H1 (cell line): ENCODE measurements around the gene LMTK3. TPM values are rescaled to one million over a fixed set of nuclear protein-coding genes. Genes with fewer than 3 reads are reported as not detected.

Source experiments
- CTCF ChIA-PET: fragments of 300-600 bp; sonication (Branson Sonifier 250); formaldehyde crosslinking; loops from one replicate; lab custom pipeline; 2021; ENCODE audit not compliant: partially characterized antibody; lab: Charles Lee
- POLR2A ChIA-PET: fragments of 300-600 bp; sonication (Branson Sonifier 250); formaldehyde crosslinking; loops from one replicate; lab custom pipeline; 2021; ENCODE audit warnings: inconsistent platforms; ENCODE audit not compliant: partially characterized antibody; lab: Charles Lee
- DNase-seq, 2 experiments: peaks; one replicate each; pipeline versions ENCODE4 v3.0.0 to v3.0.0-alpha.2; 2010 to 2022; ENCODE audit warnings: low spot score in 2 of 2, low read depth in 1 of 2, mixed read lengths in 1 of 2
- FAIRE-seq: peaks from 2 replicates; lab custom pipeline; 2011; peaks lifted over from hg19 to GRCh38; lab: Jason Lieb, UNC
- H2AFZ ChIP-seq: 2 replicates; pipeline ENCODE4 v1.8.1; 2012; ENCODE audit warnings: low read length, inconsistent platforms
- H2AK5ac ChIP-seq: 2 replicates; pipeline ENCODE4 v1.6.1; 2013; ENCODE audit warnings: low read depth, low read length
- H2BK120ac ChIP-seq: replicated peaks from 2 replicates; pipeline ENCODE3; 2013; ENCODE audit warnings: low read depth, low read length, inconsistent platforms
- H2BK12ac ChIP-seq: 2 replicates; pipeline ENCODE4 v1.6.1; 2013; ENCODE audit warnings: low read depth, low read length
- H2BK15ac ChIP-seq: 2 replicates; pipeline ENCODE4 v1.6.1; 2013; ENCODE audit warnings: low read length
- H2BK20ac ChIP-seq: 2 replicates; pipeline ENCODE4 v1.6.1; 2013; ENCODE audit warnings: low read length
- H2BK5ac ChIP-seq: 2 replicates; pipeline ENCODE4 v1.6.1; 2013; ENCODE audit warnings: low read depth, low read length
- H3K14ac ChIP-seq: 2 replicates; pipeline ENCODE4 v1.6.1; 2013; ENCODE audit warnings: inconsistent platforms; ENCODE audit not compliant: insufficient read length
- H3K18ac ChIP-seq: 2 replicates; pipeline ENCODE4 v1.6.1; 2013; ENCODE audit warnings: low read length; ENCODE audit errors: extremely low read depth
- H3K23ac ChIP-seq: 2 replicates; pipeline ENCODE4 v1.6.1; 2013; ENCODE audit warnings: inconsistent platforms; ENCODE audit not compliant: insufficient read length
- H3K23me2 ChIP-seq: 2 replicates; pipeline ENCODE4 v1.6.1; 2013; ENCODE audit warnings: low read depth, low read length
- H3K27ac ChIP-seq: 2 replicates; pipeline ENCODE4 v1.6.1; 2011; ENCODE audit warnings: low read depth, low read length, inconsistent platforms
- H3K27me3 ChIP-seq, 4 experiments: replicated peaks in 1 of 4; 1 replicate in 1 of 4; 2 replicates in 3 of 4; pipeline versions ENCODE4 v1.6.1 to v1.8.1; 2011 to 2013; ENCODE audit warnings: low read length in 3 of 4, mild to moderate bottlenecking in 3 of 4, inconsistent platforms in 2 of 4, mixed read lengths in 2 of 4, moderate library complexity in 1 of 4; ENCODE audit not compliant: control insufficient read depth in 3 of 4, insufficient read depth in 3 of 4; ENCODE audit errors: extremely low read depth in 1 of 4
- H3K36me3 ChIP-seq, 4 experiments: 2 replicates each; pipeline versions ENCODE4 v1.6.1 to v1.8.1; 2011 to 2013; ENCODE audit warnings: mild to moderate bottlenecking in 4 of 4, low read length in 3 of 4, moderate library complexity in 2 of 4, control low read depth in 1 of 4, inconsistent platforms in 1 of 4; ENCODE audit not compliant: insufficient read depth in 4 of 4, control insufficient read depth in 2 of 4
- H3K4ac ChIP-seq: replicated peaks from 2 replicates; pipeline ENCODE3; 2013; ENCODE audit warnings: low read length, low read depth, mixed read lengths, inconsistent platforms; ENCODE audit not compliant: insufficient read length
- H3K4me1 ChIP-seq, 4 experiments: replicated peaks in 1 of 4; 1 replicate in 1 of 4; 2 replicates in 3 of 4; pipeline versions ENCODE4 v1.6.1 to v1.8.1; 2011 to 2013; ENCODE audit warnings: low read length in 3 of 4, inconsistent platforms in 2 of 4, mixed read lengths in 1 of 4; ENCODE audit not compliant: insufficient read depth in 4 of 4, control insufficient read depth in 3 of 4
- H3K4me2 ChIP-seq, 2 experiments: 2 replicates each; pipeline versions ENCODE4 v1.6.1 to v1.8.1; 2011 to 2013; ENCODE audit warnings: low read depth in 2 of 2, low read length in 2 of 2, control low read depth in 1 of 2, inconsistent platforms in 1 of 2, mild to moderate bottlenecking in 1 of 2; ENCODE audit not compliant: insufficient read depth in 1 of 2
- H3K4me3 ChIP-seq, 4 experiments: fragments of 200-600, 300-600 bp in 1 of 4; sonication (generic), shearing (Covaris generic), sonication (Bioruptor Twin) in 1 of 4; 2 replicates each; pipeline versions ENCODE4 v1.5.1 to v1.8.1; 2011 to 2016; ENCODE audit warnings: low read length in 4 of 4, low read depth in 3 of 4, control low read depth in 2 of 4, inconsistent platforms in 2 of 4, mild to moderate bottlenecking in 2 of 4, mixed read lengths in 1 of 4, moderate library complexity in 1 of 4; ENCODE audit not compliant: insufficient read depth in 2 of 4; ENCODE audit errors: extremely low read depth in 1 of 4
- H3K56ac ChIP-seq: replicated peaks from 2 replicates; pipeline ENCODE3; 2013; ENCODE audit warnings: low read depth, mild to moderate bottlenecking, mixed read lengths, low read length, inconsistent platforms; ENCODE audit not compliant: insufficient read length
- H3K79me1 ChIP-seq: 2 replicates; pipeline ENCODE4 v1.6.1; 2013; ENCODE audit warnings: low read depth, low read length, control low read depth
- H3K79me2 ChIP-seq, 2 experiments: 2 replicates each; pipeline versions ENCODE4 v1.6.1 to v1.8.1; 2012 to 2013; ENCODE audit warnings: low read length in 2 of 2, mild to moderate bottlenecking in 2 of 2, inconsistent platforms in 1 of 2; ENCODE audit not compliant: insufficient read depth in 2 of 2, control insufficient read depth in 1 of 2
- H3K9ac ChIP-seq, 4 experiments: replicated peaks in 1 of 4; 1 replicate in 1 of 4; 2 replicates in 3 of 4; pipeline versions ENCODE4 v1.6.1 to v1.8.1; 2011 to 2013; ENCODE audit warnings: low read depth in 3 of 4, low read length in 3 of 4, control low read depth in 2 of 4, mild to moderate bottlenecking in 2 of 4, moderate library complexity in 2 of 4, inconsistent platforms in 1 of 4; ENCODE audit errors: extremely low read depth in 1 of 4
- H3K9me3 ChIP-seq, 2 experiments: 2 replicates each; pipeline versions ENCODE4 v1.6.1 to v1.8.1; 2012 to 2013; ENCODE audit warnings: mild to moderate bottlenecking in 2 of 2, moderate library complexity in 2 of 2, control low read depth in 1 of 2, inconsistent platforms in 1 of 2, low read depth in 1 of 2, low read length in 1 of 2, mixed read lengths in 1 of 2; ENCODE audit not compliant: insufficient read depth in 2 of 2
- H4K20me1 ChIP-seq, 2 experiments: replicated peaks in 1 of 2; 2 replicates each; pipeline versions ENCODE3 to v1.8.1; 2011 to 2013; ENCODE audit warnings: inconsistent platforms in 2 of 2, low read length in 2 of 2, mild to moderate bottlenecking in 1 of 2; ENCODE audit not compliant: insufficient read depth in 2 of 2, control insufficient read depth in 1 of 2
- H4K5ac ChIP-seq: 2 replicates; pipeline ENCODE4 v1.6.1; 2013; ENCODE audit warnings: low read length, low read depth, mixed read lengths, inconsistent platforms; ENCODE audit not compliant: insufficient read length
- H4K8ac ChIP-seq: 2 replicates; pipeline ENCODE4 v1.8.0; 2013; ENCODE audit warnings: mild to moderate bottlenecking, moderate library complexity, low read length, inconsistent platforms; ENCODE audit not compliant: insufficient read depth; ENCODE audit errors: extremely low read depth
- H4K91ac ChIP-seq: replicated peaks from 2 replicates; pipeline ENCODE3; 2013; ENCODE audit warnings: low read length, mixed read lengths, inconsistent platforms; ENCODE audit not compliant: insufficient read length
- BCL11A ChIP-seq, 2 experiments: IDR thresholded peaks; one replicate each; pipeline ENCODE4 v1.6.1; 2011; ENCODE audit warnings: low read depth in 2 of 2, low read length in 2 of 2, mild to moderate bottlenecking in 2 of 2
- CBX5 ChIP-seq: fragments of 300-800, 300-1000 bp; sonication (generic); IDR thresholded peaks from 2 replicates; pipeline ENCODE4 v1.7.1; 2016; ENCODE audit warnings: antibody characterized with exemption, low read length, low read depth
- FOSL1 ChIP-seq: IDR thresholded peaks from 2 replicates; pipeline ENCODE4 v1.6.1; 2011; ENCODE audit warnings: mild to moderate bottlenecking, low read depth, low read length, moderate library complexity; ENCODE audit not compliant: insufficient read depth
- HDAC6 ChIP-seq: IDR thresholded peaks from one replicate; pipeline ENCODE4 v1.7.1; 2012; ENCODE audit warnings: low read depth, mild to moderate bottlenecking, inconsistent platforms, low read length, moderate library complexity
- RFX5 ChIP-seq: IDR thresholded peaks from 2 replicates; pipeline ENCODE4 v1.6.1; 2011; ENCODE audit warnings: low read depth, low read length, improper control_type of control experiment, borderline replicate concordance
- SP2 ChIP-seq: IDR thresholded peaks from 2 replicates; pipeline ENCODE4 v1.6.1; 2012; ENCODE audit warnings: mild to moderate bottlenecking, low read length, inconsistent platforms
- YY1 ChIP-seq: IDR thresholded peaks from 2 replicates; pipeline ENCODE4 v1.6.1; 2011; ENCODE audit warnings: low read depth, mild to moderate bottlenecking, low read length
- WGBS, 2 experiments: shearing (Covaris generic) in 1 of 2; methylation state at CpG; one replicate each; pipeline versions ENCODE4 v1.1.6 to v1.1.7; 2013 to 2015; ENCODE audit warnings: low lambda C conversion rate in 2 of 2, mixed read lengths in 2 of 2, inconsistent platforms in 1 of 2, low coverage in 1 of 2, missing lambda C conversion rate in 1 of 2; ENCODE audit not compliant: insufficient replicate concordance in 2 of 2, insufficient coverage in 1 of 2, insufficient read length in 1 of 2; ENCODE audit errors: extremely low coverage in 1 of 2, missing lambda C conversion rate in 1 of 2; 5-methylcytosine and 5-hydroxymethylcytosine counted together
- polyA plus RNA-seq, 7 experiments: library from polyadenylated mRNA; depleted of rRNA in 3 of 7; stranded (reverse) in 5 of 7; unstranded in 2 of 7; fragments of >200 nt in 5 of 7; fragments of 200-250 nt in 2 of 7; gene quantifications; 1 replicate in 5 of 7; 2 replicates in 1 of 7; 4 replicates in 1 of 7; pipeline versions ENCODE4 v1.2.1 to v1.2.3, GENCODE V29; 2011 to 2013; ENCODE audit warnings: missing spikeins in 2 of 7, mixed read lengths in 2 of 7
- total RNA-seq: library from RNA; stranded (reverse); fragmentation: NEBNext Ultra II Directional; extraction: Animal tissue kit (Norgen Biotek cat#: 25700); gene quantifications from 2 replicates; pipeline ENCODE4 v1.2.1, GENCODE V29; 2021

Gene LMTK3
- total and polyA plus RNA-seq, 2 of the 8 experiments (the other 6 are each of a cell fraction or from before 2014, with no cell fraction given) = 2.7 to 12.4 TPM

DNA sequence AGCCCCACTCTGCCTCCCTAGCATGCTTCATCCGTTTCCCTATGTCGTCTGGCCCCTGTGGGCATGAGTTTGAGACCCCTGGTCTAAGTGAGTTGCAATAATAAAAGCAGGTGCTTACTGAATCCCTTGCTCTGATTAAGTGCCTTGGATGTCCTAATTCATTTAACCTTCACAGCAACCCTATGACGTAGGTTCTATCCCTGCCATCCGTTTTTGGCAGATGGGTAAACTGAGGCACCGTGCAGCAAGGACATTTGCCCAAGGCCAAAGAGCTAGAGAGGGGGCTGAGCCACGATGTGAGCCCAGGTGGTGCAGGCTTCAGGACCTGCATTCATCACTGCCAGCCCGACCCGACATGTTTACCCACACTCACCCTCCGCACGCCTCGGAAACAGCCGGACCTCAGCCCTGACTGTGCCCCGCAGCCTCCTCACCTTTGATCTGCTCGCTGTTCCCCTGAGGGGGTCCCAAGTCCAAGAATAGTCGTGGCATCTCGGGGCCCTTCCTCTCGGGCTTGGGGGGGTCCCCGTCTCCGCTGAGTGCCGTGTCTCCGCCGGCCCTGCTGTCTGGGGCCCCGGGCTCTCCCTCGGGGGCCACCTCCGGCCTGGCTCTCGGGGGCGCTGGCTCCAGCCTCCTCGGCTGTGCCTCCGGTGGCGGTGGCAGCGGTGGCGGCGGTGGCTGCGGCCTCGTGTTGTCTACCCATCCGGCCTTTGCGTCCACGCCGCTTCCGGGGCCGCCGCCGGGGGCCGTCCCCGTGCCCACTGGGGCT is 14.5 kb downstream of the LMTK3 start:
- H3K36me3 ChIP-seq = no peaks in the 10 kb centered on the region; a peak in 1 of 8 replicates
- no peak overlapping the region for H3K9ac ChIP-seq
- peaks cover 0 to 3% of the 10 kb centered on the region in 2 experiments for H4K20me1 ChIP-seq
- H3K27me3 ChIP-seq = peaks cover 0 to 3% (median 0%) of the 10 kb centered on the region in 4 experiments; a peak in 2 of 7 replicates
- no peak overlapping the region for H3K18ac ChIP-seq
- H3K4ac ChIP-seq = no peak overlapping the region
- TF ChIP-seq BCL11A (IDR thresholded peaks at IDR 0.05; ENCODE audit: low read depth in 2 of 2, low read length in 2 of 2) (no peak), FOSL1 (no peak), HDAC6 (no peak), YY1 (no peak), RFX5 (no peak), SP2 (no peak), CBX5 (no peak)
- no peak overlapping the region for H3K14ac ChIP-seq
- H2BK15ac ChIP-seq = no peak overlapping the region
- no peak overlapping the region for H4K91ac ChIP-seq
- 91% methylated on average over 24 of the region's 45 CpGs; no CpG with 5 or more reads in 1 of the 2 experiments for WGBS, 2 experiments
- no peak overlapping the region for H3K27ac ChIP-seq
- H2BK20ac ChIP-seq = no peak overlapping the region
- H4K5ac ChIP-seq = no peak overlapping the region
- no peak overlapping the region for H3K4me3 ChIP-seq
- H3K4me1 ChIP-seq = peaks cover 0 to 16% (median 13%) of the 10 kb centered on the region in 4 experiments; a peak in 6 of 7 replicates
- no peaks in the 10 kb centered on the region for H3K79me1 ChIP-seq
- H2AFZ ChIP-seq = no peak overlapping the region
- H3K9me3 ChIP-seq = no peaks in the 10 kb centered on the region
- H2BK12ac ChIP-seq = no peak overlapping the region
- DNase-seq = no peak
- H3K79me2 ChIP-seq = no peaks in the 10 kb centered on the region
- H3K23ac ChIP-seq = no peak overlapping the region
- H2BK5ac ChIP-seq = no peak overlapping the region
- peaks cover 9% of the 10 kb centered on the region; the same call in 1 of the 2 replicates for H3K23me2 ChIP-seq
- CTCF ChIA-PET = interaction anchor here (1.8 to 1.9 kb wide), 2 partner anchors 9 to 87 kb away, joined by 6 to 10 read pairs; no protein-coding TSS in a partner anchor
- H2AK5ac ChIP-seq = no peak overlapping the region
- no peak overlapping the region for H4K8ac ChIP-seq
- no peak overlapping the region for H3K56ac ChIP-seq
- POLR2A ChIA-PET = interaction anchor here (14.8 kb wide), 1 partner anchor 22 kb away, joined by 176 read pairs; no protein-coding TSS in a partner anchor
- H2BK120ac ChIP-seq = no peak overlapping the region
- no peak for FAIRE-seq
- no peak overlapping the region for H3K4me2 ChIP-seq
